ENCODE results near the gene MIER2.

GRCh38 chr19:279656-280055 is 64.9 kb downstream of the MIER2 start:
- TF ChIP-seq CTCF (IDR thresholded peaks at IDR 0.05 in 8 of 11, conservative IDR thresholded peaks at IDR 0.05 in 3 of 11) (no peak), POLR2AphosphoS5 (IDR thresholded peaks at IDR 0.05) (no peak)
